SK-N-SH (cell line): ENCODE data around the gene LRRC1. TPM values are rescaled to one million over a fixed set of nuclear protein-coding genes. Genes with fewer than 3 reads are reported as not detected.

Experiments
- CTCF ChIP-seq: fragments of 200-600 bp; sonication (generic); IDR thresholded peaks from 2 replicates; pipeline ENCODE4 v1.6.1; 2017; ENCODE audit warnings: antibody characterized with exemption, mild to moderate bottlenecking, moderate library complexity
- GABPA ChIP-seq: IDR thresholded peaks from 2 replicates; pipeline ENCODE4 v1.4.0; 2012; ENCODE audit warnings: low read depth, mild to moderate bottlenecking
- IRF3 ChIP-seq: fragments of 150-350 bp; IDR thresholded peaks from 2 replicates; pipeline ENCODE4 v1.6.1; 2016; ENCODE audit warnings: mild to moderate bottlenecking, low read depth, low read length
- JUND ChIP-seq: IDR thresholded peaks from 2 replicates; pipeline ENCODE4 v1.4.0; 2012
- MAX ChIP-seq: IDR thresholded peaks from 2 replicates; pipeline ENCODE4 v1.4.0; 2012; ENCODE audit warnings: low read depth
- NFIC ChIP-seq: IDR thresholded peaks from 2 replicates; pipeline ENCODE4 v1.4.0; 2012; ENCODE audit warnings: borderline replicate concordance
- NRF1 ChIP-seq: IDR thresholded peaks from 2 replicates; pipeline ENCODE4 v1.6.1; 2012; ENCODE audit warnings: low read depth, mild to moderate bottlenecking, low read length
- POLR2AphosphoS5 ChIP-seq: IDR thresholded peaks from 2 replicates; pipeline ENCODE4 v1.6.1; 2012; ENCODE audit warnings: low read depth, low read length
- RXRA ChIP-seq: IDR thresholded peaks from 2 replicates; pipeline ENCODE4 v1.4.0; 2012; ENCODE audit warnings: low read depth, mild to moderate bottlenecking, borderline replicate concordance
- SIN3A ChIP-seq: IDR thresholded peaks from 2 replicates; pipeline ENCODE4 v1.6.1; 2012; ENCODE audit warnings: low read depth, mild to moderate bottlenecking, low read length, moderate library complexity, borderline replicate concordance
- TAF1 ChIP-seq: IDR thresholded peaks from 2 replicates; pipeline ENCODE4 v1.6.1; 2012; ENCODE audit warnings: low read depth, mild to moderate bottlenecking, low read length, moderate library complexity, borderline replicate concordance
- USF2 ChIP-seq: fragments of 150-350 bp; IDR thresholded peaks from 2 replicates; pipeline ENCODE4 v1.6.1; 2017; ENCODE audit warnings: antibody characterized with exemption, low read length, low read depth, borderline replicate concordance
- polyA plus RNA-seq, 3 experiments: library from polyadenylated mRNA; depleted of rRNA; stranded (reverse); fragments of >200 nt; gene quantifications; 2 replicates each; pipeline ENCODE4 v1.2.3, GENCODE V29; 2012
- TF ChIP-seq, protein P1 (sequence below): IDR thresholded peaks from 2 replicates; pipeline ENCODE4 v1.6.1; 2012; ENCODE audit warnings: mild to moderate bottlenecking, low read depth, low read length, moderate library complexity

The LRRC1 gene
- polyA plus RNA-seq, 1 of the 3 experiments (the other 2 are of a cell fraction): 0.84 TPM

DNA sequence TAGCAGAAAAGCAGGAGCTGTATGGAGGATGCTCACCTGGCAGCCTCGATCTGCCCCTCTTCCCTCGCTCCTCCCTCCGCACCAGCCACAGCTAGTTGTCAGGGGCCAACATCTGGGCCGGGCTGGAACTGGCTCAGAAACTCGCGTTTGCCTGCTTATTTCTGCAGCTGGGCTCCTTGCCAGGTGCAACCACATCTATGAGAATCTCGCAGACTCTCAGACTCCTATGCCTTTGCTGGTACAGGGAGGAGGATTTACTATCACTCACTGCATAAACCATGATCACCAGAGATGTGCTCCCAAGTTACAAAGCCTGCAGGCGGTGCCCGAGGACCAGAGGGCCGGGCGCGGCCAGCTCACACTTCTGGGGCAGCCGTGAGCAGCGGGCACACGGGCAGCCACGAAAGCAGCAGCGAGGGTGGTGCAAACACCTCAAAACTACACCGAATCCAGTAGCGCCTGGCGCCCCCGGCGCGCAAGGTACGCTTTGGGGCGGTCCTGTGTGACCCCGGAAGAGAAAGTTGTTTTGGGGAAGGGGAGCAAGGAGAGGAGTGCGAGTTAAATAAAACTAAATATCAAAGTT is 577 bp upstream of the LRRC1 start (continued):
- TF ChIP-seq MAX: peak; percentile 7; the same call in 1 of the 2 replicates
- TF ChIP-seq USF2: no peak
- TF ChIP-seq SIN3A: no peak
- TF ChIP-seq TAF1: no peak
- TF ChIP-seq NFIC: no peak
- TF ChIP-seq CTCF: peak; percentile 38
- TF ChIP-seq, protein P1, sequence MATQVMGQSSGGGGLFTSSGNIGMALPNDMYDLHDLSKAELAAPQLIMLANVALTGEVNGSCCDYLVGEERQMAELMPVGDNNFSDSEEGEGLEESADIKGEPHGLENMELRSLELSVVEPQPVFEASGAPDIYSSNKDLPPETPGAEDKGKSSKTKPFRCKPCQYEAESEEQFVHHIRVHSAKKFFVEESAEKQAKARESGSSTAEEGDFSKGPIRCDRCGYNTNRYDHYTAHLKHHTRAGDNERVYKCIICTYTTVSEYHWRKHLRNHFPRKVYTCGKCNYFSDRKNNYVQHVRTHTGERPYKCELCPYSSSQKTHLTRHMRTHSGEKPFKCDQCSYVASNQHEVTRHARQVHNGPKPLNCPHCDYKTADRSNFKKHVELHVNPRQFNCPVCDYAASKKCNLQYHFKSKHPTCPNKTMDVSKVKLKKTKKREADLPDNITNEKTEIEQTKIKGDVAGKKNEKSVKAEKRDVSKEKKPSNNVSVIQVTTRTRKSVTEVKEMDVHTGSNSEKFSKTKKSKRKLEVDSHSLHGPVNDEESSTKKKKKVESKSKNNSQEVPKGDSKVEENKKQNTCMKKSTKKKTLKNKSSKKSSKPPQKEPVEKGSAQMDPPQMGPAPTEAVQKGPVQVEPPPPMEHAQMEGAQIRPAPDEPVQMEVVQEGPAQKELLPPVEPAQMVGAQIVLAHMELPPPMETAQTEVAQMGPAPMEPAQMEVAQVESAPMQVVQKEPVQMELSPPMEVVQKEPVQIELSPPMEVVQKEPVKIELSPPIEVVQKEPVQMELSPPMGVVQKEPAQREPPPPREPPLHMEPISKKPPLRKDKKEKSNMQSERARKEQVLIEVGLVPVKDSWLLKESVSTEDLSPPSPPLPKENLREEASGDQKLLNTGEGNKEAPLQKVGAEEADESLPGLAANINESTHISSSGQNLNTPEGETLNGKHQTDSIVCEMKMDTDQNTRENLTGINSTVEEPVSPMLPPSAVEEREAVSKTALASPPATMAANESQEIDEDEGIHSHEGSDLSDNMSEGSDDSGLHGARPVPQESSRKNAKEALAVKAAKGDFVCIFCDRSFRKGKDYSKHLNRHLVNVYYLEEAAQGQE: no peak
- TF ChIP-seq JUND: no peak
- TF ChIP-seq GABPA: peak; percentile 59
- TF ChIP-seq NRF1: no peak
- no peak for TF ChIP-seq RXRA
- TF ChIP-seq POLR2AphosphoS5: no peak
- TF ChIP-seq IRF3: no peak
